ENCODE results near the gene ATP13A1.
"Not testable (repeated sequence)": the region's sequence is repeated elsewhere in the genome, so short reads cannot be mapped to it uniquely, and the experiment has no call there.

ATP13A1 gene

GRCh38 chr19:19600793-19601330, 62.6 kb downstream of the ATP13A1 start:
- ChIA-PET POLR2A (ENCODE audit: low non-redundant PET) (no interaction called here), CTCF (interaction anchor here (0.6 kb wide), 1 partner anchor 96 kb away, joined by 6 read pairs; no protein-coding TSS in a partner anchor)
- DNase-seq (ENCODE audit: low spot score) = no peak
- no peak for TF ChIP-seq CTCF (conservative IDR thresholded peaks at IDR 0.05; ENCODE audit: low read depth)
- no peak overlapping the region for H3K27ac ChIP-seq

- POLR2A ChIA-PET (ENCODE audit: low non-redundant PET); DNase-seq (ENCODE audit: low spot score); CTCF ChIA-PET; H3K27ac ChIP-seq: not testable (repeated sequence)
Measured at GRCh38 chr19:19598728-19599451, 64.6 kb downstream of the ATP13A1 start.

GRCh38 chr19:19597809-19598306, 65.6 kb downstream of the ATP13A1 start:
- TF ChIP-seq CTCF (conservative IDR thresholded peaks at IDR 0.05; ENCODE audit: low read depth) = no peak
- no peak overlapping the region for H3K27ac ChIP-seq
- POLR2A ChIA-PET (ENCODE audit: low non-redundant PET) = no interaction called here
- no peak for DNase-seq (ENCODE audit: low spot score)
- CTCF ChIA-PET = no interaction called here

Data from RWPE1 (cell line).